Adrenal gland (tissue), 12 donors: ENCODE data around the gene RAP1A. TPM values are rescaled to one million over a fixed set of nuclear protein-coding genes. Genes with fewer than 3 reads are reported as not detected.

Source experiments
- DNase-seq, 7 donors: peaks; one replicate each; pipeline ENCODE4 v3.0.0-alpha.2; 2019 to 2020
- H3K27ac ChIP-seq, 5 donors: fragments of 200-600 bp; sonication (generic) in 4 of 5; 1 replicate in 3 of 5; 2 replicates in 2 of 5; pipeline versions ENCODE4 v1.5.1 to v1.8.0; 2016 to 2020; ENCODE audit warnings: mild to moderate bottlenecking in 1 of 5
- H3K27me3 ChIP-seq: fragments of 200-600 bp; 2 replicates; pipeline ENCODE4 v1.8.0; 2021
- H3K36me3 ChIP-seq, 2 donors: fragments of 200-600 bp; replicated peaks in 1 of 2; 1 replicate in 1 of 2; 2 replicates in 1 of 2; pipeline versions ENCODE4 v1.5.1 to v1.8.0; 2018 to 2022
- H3K4me1 ChIP-seq, 2 donors: fragments of 200-600 bp; replicated peaks in 1 of 2; 1 replicate in 1 of 2; 2 replicates in 1 of 2; pipeline versions ENCODE4 v1.5.1 to v1.8.0; 2018 to 2021
- H3K4me3 ChIP-seq, 4 donors: fragments of 200-600 bp; sonication (generic) in 3 of 4; one replicate each; pipeline ENCODE4 v1.5.1; 2016 to 2018
- H3K9me3 ChIP-seq, 3 donors: fragments of 200-600 bp; sonication (generic) in 1 of 3; replicated peaks in 1 of 3; 1 replicate in 2 of 3; 2 replicates in 1 of 3; pipeline versions ENCODE4 v1.5.1 to v1.8.0; 2016 to 2021
- CTCF ChIP-seq, 6 experiments: fragments of 450-650 bp in 4 of 6; fragments of 200-600 bp in 2 of 6; sonication (generic) in 1 of 6; IDR thresholded peaks; 1 replicate in 5 of 6; 2 replicates in 1 of 6; pipeline versions ENCODE4 v1.5.1 to v1.8.0; 2016 to 2021; ENCODE audit warnings: antibody characterized with exemption in 6 of 6, mild to moderate bottlenecking in 2 of 6, moderate library complexity in 1 of 6
- POLR2A ChIP-seq, 2 donors: fragments of 450-650 bp; IDR thresholded peaks; one replicate each; pipeline ENCODE4 v1.6.1; 2017; ENCODE audit warnings: antibody characterized with exemption in 2 of 2, mild to moderate bottlenecking in 2 of 2, moderate library complexity in 1 of 2
- WGBS, 4 donors: extraction: QIAGEN DNeasy Blood & Tissue Kit in 2 of 4; methylation state at CpG; one replicate each; pipeline versions ENCODE4 v1.1.5 to v1.1.7; 2013 to 2017; 5-methylcytosine and 5-hydroxymethylcytosine counted together
- intact Hi-C, 2 donors: fragments of 100-400 bp; cut with DNase I; formaldehyde crosslinking; loops; one replicate each; pipeline versions ENCODE4 v1.14.1 to v1.15.0; 2022 to 2023
- polyA plus RNA-seq, 3 donors: library from polyadenylated mRNA; stranded (reverse); fragments of 200-250 nt in 2 of 3; fragments of 350-450 nt in 1 of 3; fragmentation: Illumina TruSeq in 1 of 3; extraction: RNeasy Lipid Tissue Mini Kit (QIAGEN cat#74804) in 1 of 3; gene quantifications; one replicate each; pipeline ENCODE4 v1.2.3, GENCODE V29; 2013 to 2014
- total RNA-seq, 9 donors: library from RNA; depleted of rRNA in 4 of 9; stranded (reverse); fragments of >200 nt in 4 of 9; fragments of 120-200 nt in 1 of 9; fragmentation: NEBNext Ultra II Directional in 1 of 9; extraction: Animal tissue kit (Norgen Biotek cat#: 25700) in 1 of 9; gene quantifications; one replicate each; pipeline versions ENCODE4 v1.1.0 to v1.2.4, GENCODE V29; 2013 to 2023
- donor health status: healthy with polysubstance abuse.
- donor health status: Bipolar disorder and iron deficiency.
- donor health status: DM: yes; HTN: yes; CAD: no.
- donor health status: DM: no; HTN: no; CAD: no.
- donor health status: DM: no; HTN: no; CAD: no.
- donor health status: DM: yes; HTN: yes; CAD: no.

The RAP1A gene
- total and polyA plus RNA-seq, 12 donors, result 23.1 to 157 (median 60.2) TPM

GRCh38 chr1:111735858-111736544 lies 116.4 kb downstream of the RAP1A start:
- H3K4me1 ChIP-seq, result peaks cover 18 to 30% of the 10 kb centered on the region in 2 donors
- intact Hi-C loops, result no loop called here
- H3K4me3 ChIP-seq, result no peak overlapping the region
- no peaks in the 10 kb centered on the region for H3K9me3 ChIP-seq
- no peaks in the 10 kb centered on the region for H3K36me3 ChIP-seq
- DNase-seq, result peak in 2 of 7 donors; percentile 9 to 42
- WGBS, 4 donors, result 81 to 90% (median 85%) methylated on average over 8 of the region's 8 CpGs
- no peaks in the 10 kb centered on the region for H3K27me3 ChIP-seq
- TF ChIP-seq CTCF (IDR thresholded peaks at IDR 0.05), result no peak
- TF ChIP-seq POLR2A (IDR thresholded peaks at IDR 0.05), result no peak
- H3K27ac ChIP-seq, result no peak overlapping the region

GRCh38 chr1:111736548-111737215 lies 117.1 kb downstream of the RAP1A start:
- Histone ChIP-seq H3K27me3 (no peaks in the 10 kb centered on the region), H3K4me1 (peaks cover 18 to 30% of the 10 kb centered on the region in 2 donors), H3K9me3 (no peaks in the 10 kb centered on the region), H3K4me3 (no peak overlapping the region), H3K36me3 (no peaks in the 10 kb centered on the region), H3K27ac (peak overlapping the region in 2 of 5 donors; percentile 9 to 47)
- WGBS, 4 donors, result 49 to 82% (median 58%) methylated on average over 2 to 4 of the region's 4 CpGs
- DNase-seq, result peak; percentile 35 to 72 (median 55)
- TF ChIP-seq POLR2A (IDR thresholded peaks at IDR 0.05) (no peak), CTCF (IDR thresholded peaks at IDR 0.05) (no peak)
- intact Hi-C loops, result no loop called here

GRCh38 chr1:111737216-111738132 lies 117.9 kb downstream of the RAP1A start:
- peak in 2 of 7 donors; percentile 12 to 52 for DNase-seq
- Histone ChIP-seq H3K27me3 (no peaks in the 10 kb centered on the region), H3K27ac (peak overlapping the region in 2 of 5 donors; percentile 62 to 85), H3K4me1 (peaks cover 18 to 30% of the 10 kb centered on the region in 2 donors), H3K36me3 (no peaks in the 10 kb centered on the region), H3K9me3 (no peaks in the 10 kb centered on the region), H3K4me3 (peak overlapping the region in 1 of 4 donors; percentile 65)
- WGBS, 4 donors, result 40 to 48% (median 42%) methylated on average over 8 of the region's 8 CpGs
- intact Hi-C loops, result no loop called here
- TF ChIP-seq CTCF (IDR thresholded peaks at IDR 0.05), result no peak
- no peak for TF ChIP-seq POLR2A (IDR thresholded peaks at IDR 0.05)

DNA sequence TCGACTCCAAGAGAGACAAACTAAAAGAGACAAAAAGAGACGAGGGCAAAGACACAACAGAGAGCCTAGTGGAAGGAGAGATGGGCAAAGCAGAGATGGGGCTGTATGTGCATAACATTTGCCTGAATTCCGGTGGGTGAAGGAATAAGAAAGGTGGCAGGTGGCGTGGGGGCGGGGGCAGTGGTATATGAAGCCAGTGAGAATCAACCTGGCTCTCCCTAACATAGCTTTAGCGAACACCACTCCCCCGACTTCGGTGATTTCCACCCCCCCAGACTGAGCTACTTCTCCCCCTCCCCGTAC lies 118.5 kb downstream of the RAP1A start:
- intact Hi-C loops, result no loop called here
- Histone ChIP-seq H3K27me3 (no peaks in the 10 kb centered on the region), H3K4me1 (peaks cover 18 to 30% of the 10 kb centered on the region in 2 donors), H3K4me3 (peak overlapping the region in 1 of 4 donors; percentile 65), H3K27ac (peak overlapping the region in 2 of 5 donors; percentile 85 to 86), H3K9me3 (no peaks in the 10 kb centered on the region), H3K36me3 (no peaks in the 10 kb centered on the region)
- TF ChIP-seq POLR2A (IDR thresholded peaks at IDR 0.05), result no peak
- TF ChIP-seq CTCF (IDR thresholded peaks at IDR 0.05), result no peak
- 27 to 34% (median 31%) methylated on average over 8 to 9 of the region's 9 CpGs for WGBS, 4 donors
- no peak for DNase-seq
